Ramos (cell line): Measurements from ENCODE around the gene AGK.
"Not testable (repeated sequence)": the region's sequence is repeated elsewhere in the genome, so short reads cannot be mapped to it uniquely, and the experiment has no call there.

Source experiments
- in situ Hi-C: fragments of 300-500 bp; cut with MboI; formaldehyde crosslinking; loops from one replicate; pipeline ENCODE4 v1.14.3; 2022; ENCODE audit warnings: low sequenced_read_pairs; ENCODE audit not compliant: unreplicated experiment

AGK gene

DNA sequence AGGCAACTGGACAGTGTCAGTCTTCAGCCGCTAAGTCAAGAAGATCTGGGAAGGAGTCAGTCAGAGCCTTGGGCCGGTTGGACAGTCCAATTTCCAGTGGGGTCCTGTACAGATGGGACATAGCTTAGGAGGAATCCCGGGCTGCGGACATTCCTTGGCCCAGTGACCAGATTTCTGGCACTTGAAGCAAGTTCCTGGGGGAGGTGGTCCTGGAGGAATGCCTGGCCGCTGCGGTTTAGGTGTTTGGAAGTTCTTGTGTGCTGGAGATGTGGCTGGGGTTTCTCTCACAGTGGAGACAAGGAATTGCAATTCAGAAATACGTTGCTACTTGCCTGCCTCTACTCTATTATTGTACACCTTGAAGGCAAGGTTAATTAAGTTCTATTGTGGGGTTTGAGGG lies 30.9 kb downstream of the AGK start:
- in situ Hi-C loops, result not testable (repeated sequence)

DNA sequence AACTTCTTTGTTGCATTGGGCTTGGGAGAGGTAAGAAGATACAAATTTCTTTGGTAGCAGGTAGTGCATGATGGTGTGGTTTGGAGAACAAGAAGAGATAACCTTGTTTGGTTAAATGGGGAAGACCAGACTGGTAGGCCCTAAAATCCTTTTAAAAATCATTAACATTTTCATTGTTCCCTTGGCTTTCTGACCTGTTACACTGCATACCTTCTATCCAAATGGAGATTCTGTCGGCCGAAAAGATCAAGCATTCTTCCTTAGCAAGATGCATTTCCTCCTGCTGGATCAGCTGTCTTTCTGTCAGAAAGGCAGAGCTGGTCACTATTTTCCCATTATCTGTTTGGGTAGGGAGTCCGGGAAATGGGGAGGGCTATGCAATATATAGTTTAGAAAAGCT lies 33.7 kb downstream of the AGK start:
- in situ Hi-C loops, result no loop called here

DNA sequence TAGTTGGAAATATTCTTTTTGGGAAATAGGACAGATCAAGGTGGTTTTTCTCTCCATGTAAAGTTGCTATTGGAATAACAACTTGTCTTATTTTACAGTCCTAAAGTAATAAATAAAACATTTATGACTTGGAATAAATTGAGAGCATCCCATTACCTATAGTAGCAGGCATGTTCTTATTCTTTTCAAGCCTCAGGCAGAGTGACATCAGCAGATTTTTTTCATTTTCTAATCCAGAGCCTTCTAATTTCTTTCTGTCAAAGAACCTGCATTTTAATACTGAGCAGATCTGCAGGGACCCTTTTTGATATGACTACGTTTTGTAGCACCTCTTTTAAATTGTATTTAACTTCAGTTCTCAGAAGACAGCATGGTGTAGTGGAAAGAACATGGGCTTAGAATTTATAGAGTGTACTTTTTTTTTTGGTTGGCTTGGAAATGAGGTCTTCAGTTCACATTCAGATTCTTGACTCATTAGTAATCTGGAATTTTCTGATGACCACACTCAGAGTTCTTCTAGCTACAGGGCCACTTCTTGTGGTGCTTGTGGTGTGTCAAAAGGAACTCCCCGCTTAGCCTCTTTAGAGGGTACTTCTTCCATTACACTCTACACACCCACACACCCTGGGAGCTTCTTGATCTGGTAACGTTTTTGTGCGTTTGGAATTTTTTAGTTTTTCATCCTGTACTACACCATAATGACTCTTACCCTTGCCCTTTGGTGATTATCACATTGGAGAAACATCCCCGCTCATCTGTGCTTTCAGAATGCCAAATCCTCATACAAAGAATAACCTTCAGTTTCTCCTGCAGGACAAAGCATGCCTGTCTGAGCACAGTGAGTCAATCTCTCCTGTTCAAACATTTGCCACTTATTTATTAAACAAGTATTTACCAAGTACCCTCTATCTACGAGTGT lies 34.6 kb downstream of the AGK start:
- in situ Hi-C loops, result no loop called here

DNA sequence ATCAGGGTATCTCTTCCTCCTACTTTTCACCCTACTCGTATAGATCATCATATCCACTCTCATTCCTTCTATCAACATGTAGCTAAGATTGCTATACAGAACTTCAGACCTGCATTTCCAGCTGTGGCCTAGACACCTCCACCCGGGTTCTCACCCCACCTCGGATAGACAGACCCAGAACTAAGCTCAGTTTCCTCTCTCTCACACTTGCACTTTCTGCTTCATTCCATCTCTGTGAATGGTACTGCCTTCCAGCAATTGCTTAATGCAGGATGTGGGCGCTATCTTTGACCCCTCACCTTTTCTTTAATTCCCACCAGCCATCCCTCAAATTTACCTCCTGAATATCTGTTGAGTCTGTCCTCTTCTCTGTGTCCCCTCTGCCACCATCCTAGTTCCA lies 35.7 kb downstream of the AGK start:
- in situ Hi-C loops, result no loop called here

DNA sequence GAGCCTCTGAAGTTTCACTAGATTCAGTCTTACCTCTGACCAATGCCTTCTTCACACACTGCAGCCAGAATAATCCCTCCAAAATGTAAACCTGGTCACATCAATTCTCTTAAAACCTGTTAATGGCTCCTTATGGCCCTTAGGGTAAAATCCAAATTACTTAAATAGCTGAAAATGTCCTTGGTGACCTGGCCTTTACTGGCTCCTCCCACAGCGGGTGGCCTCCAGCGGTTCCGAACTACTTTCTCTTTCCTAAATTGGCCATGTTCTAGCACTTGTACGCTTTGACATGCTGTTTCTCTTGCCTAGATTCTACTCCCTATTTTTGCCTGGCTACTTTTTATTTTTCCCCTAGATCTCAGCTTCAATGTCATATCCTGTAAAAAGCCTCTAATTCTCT lies 36.1 kb downstream of the AGK start:
- in situ Hi-C loops, result no loop called here

DNA sequence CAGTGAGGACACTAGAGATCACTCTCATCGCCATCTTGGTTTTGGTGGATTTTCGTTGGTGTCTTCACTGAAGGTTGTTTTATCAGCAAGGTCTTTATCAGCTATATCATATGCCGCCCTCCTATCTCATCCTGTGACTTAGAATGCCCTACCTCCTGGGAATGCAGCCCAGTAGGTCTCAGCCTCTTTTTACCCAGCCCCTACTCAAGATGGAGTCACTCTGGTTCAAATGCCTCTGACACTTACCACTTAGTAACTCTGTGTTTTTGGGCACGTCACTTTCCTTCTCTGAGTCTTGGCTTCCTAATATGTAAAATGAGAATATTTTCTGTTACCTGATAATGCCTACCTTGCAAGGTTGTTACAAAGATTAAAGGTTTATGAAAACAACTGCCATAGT lies 37.7 kb downstream of the AGK start:
- in situ Hi-C loops, result no loop called here

DNA sequence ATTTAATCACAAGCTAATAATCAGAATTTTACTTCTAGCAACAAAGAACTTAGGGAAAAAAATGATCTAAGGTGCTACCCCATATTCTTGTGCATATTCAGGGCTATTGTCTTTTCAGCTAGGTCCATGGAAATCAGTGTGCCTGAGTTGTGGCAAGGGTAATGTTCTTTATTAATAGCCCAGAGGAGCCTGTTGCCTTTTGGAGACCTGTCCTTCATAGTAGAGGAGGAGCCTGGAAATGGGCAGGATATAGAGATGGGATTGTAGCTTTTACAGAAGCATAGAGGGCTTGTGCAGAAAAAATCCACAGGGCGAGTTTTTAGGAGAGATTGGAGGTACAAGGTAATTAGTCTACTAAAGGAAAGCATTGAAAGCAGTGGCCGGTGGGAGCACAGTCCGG lies 38.9 kb downstream of the AGK start:
- in situ Hi-C loops, result no loop called here

DNA sequence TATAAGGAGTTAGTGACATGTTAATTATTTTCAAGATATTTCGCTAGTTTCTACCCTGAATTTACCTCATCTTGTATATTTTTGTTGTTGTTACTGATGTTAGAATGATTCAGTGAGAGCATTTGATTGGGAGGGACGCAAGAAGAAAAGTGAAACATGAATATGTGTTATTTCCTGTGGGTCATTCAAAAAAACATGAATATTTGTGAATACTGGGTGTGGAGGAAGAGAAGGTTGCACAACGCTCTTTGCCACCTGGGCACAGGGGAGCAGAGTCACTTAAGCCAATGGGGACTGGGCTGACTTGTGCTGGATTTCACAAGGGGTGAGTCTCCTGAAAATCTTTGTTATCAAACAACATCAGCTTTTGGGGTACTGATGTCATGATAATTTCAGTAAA lies 39.5 kb downstream of the AGK start:
- in situ Hi-C loops, result no loop called here

DNA sequence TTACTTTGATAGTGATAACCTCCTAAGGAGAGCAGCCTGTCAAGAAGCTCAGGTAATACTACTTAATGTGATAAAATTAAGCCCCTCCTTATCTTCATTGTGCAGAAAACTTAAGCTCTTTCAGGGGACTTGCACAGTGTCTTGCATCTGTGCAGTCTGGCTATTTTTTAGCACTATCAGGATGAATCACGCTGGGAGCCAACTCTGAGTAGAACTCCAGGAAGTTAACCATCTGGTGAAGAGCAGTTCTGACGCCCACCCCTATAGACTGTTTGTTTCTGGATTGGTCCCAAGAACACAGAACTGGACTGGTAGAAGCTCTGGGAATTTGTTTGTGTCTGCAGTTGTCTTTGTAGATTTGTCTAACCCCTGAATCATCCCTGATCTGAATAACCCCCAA lies 41.9 kb downstream of the AGK start:
- in situ Hi-C loops, result no loop called here

DNA sequence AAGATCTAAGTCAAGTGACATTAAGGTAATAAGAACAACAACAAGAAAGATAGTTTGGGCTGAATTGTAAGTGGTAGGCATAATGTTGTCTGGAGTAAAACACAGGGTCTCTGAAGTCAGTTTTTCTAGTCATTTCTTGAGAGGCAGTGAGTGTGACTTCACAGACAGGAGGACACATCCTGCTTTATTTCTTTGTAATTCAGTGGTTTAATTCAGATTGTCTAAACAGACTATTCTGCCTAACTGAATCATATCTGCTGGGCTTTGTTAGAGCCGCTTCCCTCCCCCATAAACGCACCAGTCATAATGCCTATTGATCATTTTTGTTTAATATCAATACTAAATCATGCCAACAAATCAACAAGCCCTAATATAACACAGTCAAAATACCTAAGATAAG lies 46.8 kb downstream of the AGK start:
- in situ Hi-C loops, result no loop called here

DNA sequence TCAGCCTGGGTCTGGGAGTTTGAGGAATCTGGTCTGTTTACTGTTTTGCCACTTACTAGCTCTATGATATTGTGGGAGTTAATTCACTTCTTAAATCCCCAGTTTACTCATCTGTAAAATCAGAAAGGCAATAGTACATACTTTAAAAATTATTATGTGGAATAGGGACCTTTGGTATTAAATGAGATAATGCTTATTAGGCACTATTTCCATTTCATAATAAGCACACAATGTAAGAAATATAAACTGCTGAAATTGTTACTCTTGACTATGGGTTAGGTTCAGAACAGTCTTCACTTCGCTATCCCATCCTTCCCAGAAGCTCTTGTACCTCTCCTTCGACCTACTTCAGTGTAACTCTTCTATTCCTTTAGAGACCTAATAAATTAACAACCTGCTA lies 47.2 kb downstream of the AGK start:
- in situ Hi-C loops, result no loop called here

DNA sequence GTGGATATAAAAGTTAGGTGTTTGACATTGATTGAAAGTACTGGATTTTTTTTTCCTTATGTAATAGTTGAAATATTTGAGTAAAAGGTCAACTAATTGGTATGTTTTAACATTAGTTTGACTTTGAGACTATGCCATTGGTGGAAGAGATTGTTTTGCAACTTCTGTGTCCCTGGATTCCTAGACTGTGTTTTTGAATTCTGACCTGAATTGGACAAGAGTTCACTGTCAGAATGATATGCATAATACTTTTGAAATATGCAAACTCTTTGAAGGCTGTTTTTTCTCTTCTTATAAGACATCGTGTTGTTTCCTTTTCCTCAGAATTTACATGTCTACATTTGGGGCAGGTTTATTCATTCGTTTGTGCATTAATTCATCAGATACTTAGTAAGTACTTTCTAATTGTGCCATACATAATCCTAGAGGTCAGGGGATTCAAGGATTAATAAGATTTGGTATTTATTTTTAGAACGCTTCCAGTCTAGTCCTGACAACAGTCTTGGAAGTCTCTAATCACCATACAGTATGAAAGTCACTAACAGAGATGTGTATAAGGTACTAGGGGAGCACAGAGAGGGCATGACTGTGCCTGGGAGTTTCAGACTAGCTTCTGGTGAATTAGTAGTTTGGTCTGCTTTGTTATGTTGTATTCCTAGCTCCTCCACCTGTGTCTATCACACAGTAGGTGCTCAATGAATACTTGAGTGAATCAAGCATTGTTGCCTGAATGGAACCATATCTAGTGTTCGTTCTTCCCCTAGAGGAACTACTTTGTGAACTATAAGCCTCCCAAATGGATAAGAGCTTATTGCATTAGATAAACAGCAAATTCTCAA lies 49.2 kb downstream of the AGK start:
- in situ Hi-C loops, result no loop called here

DNA sequence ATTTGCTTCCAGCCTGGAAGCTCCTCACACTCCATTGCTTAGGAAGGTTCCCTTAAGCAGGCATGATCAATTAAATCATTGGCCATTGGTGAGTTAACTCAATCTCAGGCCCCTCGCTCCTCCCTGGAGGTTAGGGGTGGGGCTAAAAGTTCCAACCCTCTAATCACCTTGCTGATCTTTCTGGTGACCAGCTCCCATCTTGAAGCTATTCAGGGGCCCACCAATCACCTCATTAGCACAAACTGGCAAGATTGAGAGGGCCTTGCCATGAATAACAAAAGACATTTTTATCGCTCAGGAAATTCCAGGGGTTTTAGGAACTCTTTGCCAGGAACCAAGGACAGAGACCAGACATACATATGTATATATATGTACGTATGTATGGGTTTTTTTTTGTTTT lies 58.4 kb downstream of the AGK start:
- in situ Hi-C loops, result no loop called here

DNA sequence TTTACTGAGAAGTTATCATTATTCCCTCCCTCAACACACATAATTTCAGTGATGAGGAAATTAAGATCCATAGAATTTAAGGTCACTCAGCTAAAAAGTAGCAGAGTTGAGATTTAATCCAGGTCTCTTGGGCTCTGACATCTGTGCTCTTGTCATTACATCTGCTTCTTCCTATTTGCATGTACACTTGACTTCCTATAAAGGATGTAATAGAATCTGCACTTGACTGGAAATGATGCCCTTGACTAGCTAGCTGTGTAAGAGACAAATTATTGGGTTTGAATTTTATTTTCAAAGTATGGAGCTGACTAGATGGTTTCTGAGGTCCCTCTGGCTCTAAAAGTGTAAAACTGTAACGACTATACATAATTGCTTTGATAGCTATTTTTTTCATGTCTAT lies 59.5 kb downstream of the AGK start:
- in situ Hi-C loops, result no loop called here

DNA sequence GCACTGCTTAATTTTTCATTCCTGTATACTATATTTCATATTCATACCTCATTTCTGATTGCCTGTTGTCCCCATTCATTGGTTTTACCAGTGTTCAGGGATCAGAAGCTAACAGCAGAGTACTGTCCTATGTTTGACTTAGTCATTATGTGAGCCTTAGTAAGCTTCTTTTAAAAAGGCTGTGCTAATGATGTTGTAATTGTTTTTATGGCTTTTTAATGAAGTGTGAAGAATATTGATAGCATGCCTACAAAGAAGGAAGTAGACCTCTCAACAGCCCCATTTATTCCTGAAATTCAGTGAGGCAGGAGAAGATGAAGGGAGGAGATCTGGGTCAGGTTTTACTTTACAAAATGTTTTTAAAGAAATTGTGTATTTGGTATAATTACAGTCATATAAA lies 61.7 kb downstream of the AGK start:
- in situ Hi-C loops, result no loop called here

DNA sequence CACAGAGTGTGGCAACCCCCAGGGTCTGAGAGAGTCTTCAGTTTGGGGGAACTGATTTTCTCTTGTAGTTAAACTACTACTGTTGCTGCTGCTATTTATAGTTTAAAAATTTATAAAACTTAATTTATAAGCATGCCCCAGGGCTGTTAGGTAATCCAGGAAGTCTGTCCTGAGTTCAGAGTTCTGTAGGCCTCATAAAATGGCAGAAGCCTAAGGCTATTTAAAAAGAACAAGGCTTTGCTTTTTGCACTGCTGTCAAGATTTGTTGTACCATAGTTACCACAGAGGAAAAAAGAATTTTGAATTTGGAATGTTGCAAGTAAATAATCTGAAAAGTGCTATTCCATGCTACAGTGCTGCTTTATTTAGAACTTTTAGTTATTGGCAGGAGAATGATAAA lies 66.1 kb downstream of the AGK start:
- in situ Hi-C loops, result no loop called here

DNA sequence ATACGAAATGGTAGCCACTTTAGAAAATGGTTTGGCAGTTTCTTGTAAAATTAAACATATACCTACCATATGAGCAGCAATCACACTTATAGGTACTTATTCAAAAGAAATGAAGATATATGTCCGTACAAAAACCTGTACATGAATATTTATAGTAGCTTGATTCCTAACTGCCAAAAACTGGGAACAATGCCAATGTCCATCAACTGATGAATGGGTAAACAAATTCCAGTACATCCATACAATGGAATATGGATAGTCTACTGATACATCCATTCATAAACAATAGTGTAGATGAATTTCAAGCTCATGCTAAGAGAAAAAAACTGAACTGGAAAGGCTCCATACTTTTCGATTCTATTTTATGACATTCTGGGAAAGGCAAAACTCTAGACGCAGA lies 68.5 kb downstream of the AGK start:
- in situ Hi-C loops, result no loop called here

DNA sequence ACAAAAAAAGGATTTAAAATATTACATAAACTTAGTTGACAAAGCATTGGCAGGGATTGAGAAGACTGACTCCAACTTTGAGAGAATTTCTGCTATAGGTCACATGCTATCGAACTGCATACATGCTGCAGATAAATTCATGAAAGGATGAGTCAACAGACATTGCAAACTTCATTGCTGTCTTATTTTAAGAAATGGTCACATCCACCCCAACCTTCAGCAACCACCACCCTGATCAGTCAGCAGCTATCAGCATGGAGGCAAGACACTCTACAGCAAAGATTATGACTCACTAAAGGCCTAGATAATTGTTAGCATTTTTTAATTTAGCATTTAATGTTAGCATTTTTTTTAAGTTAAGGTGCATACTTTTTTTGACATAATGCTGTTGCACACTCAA lies 73.6 kb downstream of the AGK start:
- in situ Hi-C loops, result no loop called here

DNA sequence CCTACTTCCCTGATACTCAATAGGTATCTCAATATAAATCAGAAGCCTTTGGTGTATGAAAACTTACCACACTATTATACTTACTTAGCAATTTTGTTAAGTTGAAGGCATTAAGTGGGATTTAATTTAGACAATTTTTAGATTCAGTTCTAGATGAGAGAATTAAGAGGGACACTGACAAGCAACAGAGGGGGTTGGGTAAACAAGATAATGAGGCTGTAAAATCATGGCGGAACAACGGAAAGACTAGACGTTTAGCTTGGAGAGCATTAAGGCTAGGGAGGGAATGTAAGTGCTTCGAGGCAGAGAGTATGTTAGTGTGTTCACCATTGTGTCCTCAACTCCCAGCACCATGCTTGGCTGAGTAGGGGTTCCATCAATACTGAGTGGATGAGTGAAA lies 79.4 kb downstream of the AGK start:
- in situ Hi-C loops, result no loop called here

DNA sequence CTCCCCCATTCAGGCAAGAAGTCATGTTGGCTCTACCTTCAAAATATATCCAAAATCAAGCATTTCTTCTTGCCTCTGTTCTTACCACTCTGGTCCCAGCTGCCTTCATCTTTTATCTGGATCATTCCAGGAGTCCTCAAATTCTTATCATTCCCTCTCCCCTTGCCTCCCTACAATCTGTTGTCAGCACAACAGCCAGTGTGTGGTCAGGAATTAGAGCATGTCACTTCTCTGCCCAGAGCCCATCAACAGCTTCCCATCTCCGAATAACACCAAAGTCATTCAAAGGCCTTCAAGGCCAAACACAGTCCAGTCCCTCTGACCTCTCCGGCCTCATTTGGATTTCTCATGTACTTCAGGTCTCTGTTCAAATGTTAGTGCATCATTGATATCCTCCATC lies 80.3 kb downstream of the AGK start:
- in situ Hi-C loops, result no loop called here

DNA sequence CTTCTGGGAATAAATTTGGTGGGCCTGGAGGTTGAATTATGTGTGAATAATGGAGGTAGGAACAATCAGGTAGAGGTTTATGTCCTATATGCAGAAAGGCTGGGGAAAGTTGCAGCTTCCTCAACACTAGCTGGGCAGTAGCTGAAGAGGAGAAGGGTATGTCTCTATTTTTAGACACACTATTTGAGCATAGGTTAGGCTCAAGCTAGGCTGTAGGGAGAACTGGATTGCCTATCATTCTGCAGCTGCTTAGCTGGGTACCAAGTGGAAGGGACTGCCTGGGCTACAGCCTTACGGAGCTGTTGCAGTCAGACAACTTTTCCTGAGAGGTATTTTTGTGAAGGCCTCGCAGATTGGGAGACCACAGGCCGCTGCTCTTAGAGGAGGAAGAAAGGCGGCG lies 82.9 kb downstream of the AGK start:
- in situ Hi-C loops, result no loop called here

DNA sequence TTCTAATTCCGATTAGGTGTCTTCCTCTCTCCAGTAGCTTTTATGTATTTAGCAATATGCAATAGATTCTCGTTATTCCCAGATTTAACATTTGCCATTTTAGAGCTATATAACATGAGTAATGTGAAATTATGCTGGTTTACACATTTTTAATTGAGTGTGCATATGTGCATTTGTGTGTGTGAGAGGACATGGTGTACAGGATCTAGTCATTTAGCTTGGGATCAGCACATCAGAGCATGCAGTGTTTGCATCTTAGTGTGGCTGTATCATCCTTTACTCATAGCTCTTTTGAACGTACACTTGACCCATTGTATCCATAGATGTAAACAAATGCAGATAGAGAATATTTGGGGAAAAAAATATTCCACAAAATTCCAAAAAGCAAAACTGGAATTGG lies 84.8 kb downstream of the AGK start:
- in situ Hi-C loops, result no loop called here
